Neural cell (in vitro differentiated cells): Measurements from ENCODE around the gene KLHL42. TPM values are rescaled to one million over a fixed set of nuclear protein-coding genes. Genes with fewer than 3 reads are reported as not detected.

ENCODE experiments used
- H2AFZ ChIP-seq: fragments of 200-600, 300-800 bp; sonication (generic), shearing (Covaris generic); 2 replicates; pipeline ENCODE4 v1.6.0; 2014; ENCODE audit warnings: low read depth, mild to moderate bottlenecking, antibody characterized with exemption, low read length, moderate library complexity
- H3F3A ChIP-seq: fragments of 200-600 bp; shearing (Covaris generic); 2 replicates; pipeline ENCODE4 v1.6.1; 2016; ENCODE audit warnings: mild to moderate bottlenecking, moderate library complexity, mixed read lengths, antibody characterized with exemption, low read length; ENCODE audit not compliant: insufficient read depth, poor library complexity, severe bottlenecking
- H3K27ac ChIP-seq: fragments of 200-600, 300-800 bp; sonication (generic), shearing (Covaris generic); 2 replicates; pipeline ENCODE4 v1.5.1; 2014; ENCODE audit warnings: mild to moderate bottlenecking, low read length, moderate library complexity
- H3K27me3 ChIP-seq: fragments of 300-800, 200-600 bp; sonication (generic), shearing (Covaris generic); 2 replicates; pipeline ENCODE4 v1.6.0; 2014; ENCODE audit warnings: mild to moderate bottlenecking, low read depth, low read length, moderate library complexity; ENCODE audit not compliant: insufficient read depth
- H3K36me3 ChIP-seq: fragments of 300-800, 200-600 bp; sonication (generic), shearing (Covaris generic); 2 replicates; pipeline ENCODE4 v1.5.1; 2014; ENCODE audit warnings: mild to moderate bottlenecking, antibody characterized with exemption, low read length, moderate library complexity; ENCODE audit not compliant: insufficient read depth
- H3K4me2 ChIP-seq: fragments of 300-800, 200-600 bp; sonication (generic), shearing (Covaris generic); 2 replicates; pipeline ENCODE4 v1.6.0; 2014; ENCODE audit warnings: mild to moderate bottlenecking, low read length
- H3K4me3 ChIP-seq: fragments of 300-800, 200-600 bp; sonication (generic), shearing (Covaris generic); 2 replicates; pipeline ENCODE4 v1.5.1; 2014; ENCODE audit warnings: mild to moderate bottlenecking, low read length, moderate library complexity
- H3K79me2 ChIP-seq: fragments of 200-600 bp; shearing (Covaris generic); replicated peaks from 2 replicates; pipeline ENCODE4 v1.6.0; 2014; ENCODE audit warnings: mild to moderate bottlenecking, low read length, moderate library complexity; ENCODE audit not compliant: insufficient read depth
- H3K9ac ChIP-seq: fragments of 300-800, 200-600 bp; sonication (generic), shearing (Covaris generic); 2 replicates; pipeline ENCODE4 v1.6.1; 2016; ENCODE audit warnings: mild to moderate bottlenecking, low read length, mixed read lengths
- H3K9me2 ChIP-seq: fragments of 200-600 bp; shearing (Covaris generic); 2 replicates; pipeline ENCODE4 v1.6.1; 2016; ENCODE audit warnings: mild to moderate bottlenecking, low read length, mixed read lengths; ENCODE audit not compliant: insufficient read depth
- H3K9me3 ChIP-seq: fragments of 200-600, 300-800 bp; sonication (generic), shearing (Covaris generic); 2 replicates; pipeline ENCODE4 v1.6.1; 2016; ENCODE audit warnings: mild to moderate bottlenecking, mixed run types, low read length, moderate library complexity, mixed read lengths
- H4K20me1 ChIP-seq: fragments of 200-600 bp; shearing (Covaris generic); 2 replicates; pipeline ENCODE4 v1.6.1; 2016; ENCODE audit warnings: mild to moderate bottlenecking, mixed run types; ENCODE audit not compliant: insufficient read depth
- CTCF ChIP-seq: fragments of 450-650 bp; IDR thresholded peaks from 2 replicates; pipeline ENCODE4 v1.5.1; 2014; ENCODE audit warnings: antibody characterized with exemption, mild to moderate bottlenecking, moderate library complexity; ENCODE audit not compliant: poor library complexity, severe bottlenecking
- EP300 ChIP-seq: fragments of 450-650 bp; conservative IDR thresholded peaks from 2 replicates; pipeline ENCODE4 v1.6.1; 2014; ENCODE audit warnings: antibody characterized with exemption, mild to moderate bottlenecking, moderate library complexity; ENCODE audit not compliant: poor library complexity, severe bottlenecking
- EZH2 ChIP-seq: fragments of 200-600, 300-800 bp; shearing (Covaris generic), sonication (generic); IDR thresholded peaks from 2 replicates; pipeline ENCODE4 v1.6.1; 2014; ENCODE audit warnings: antibody characterized with exemption, low read length, borderline replicate concordance, mild to moderate bottlenecking; ENCODE audit not compliant: insufficient read depth, poor library complexity, severe bottlenecking
- MXI1 ChIP-seq: fragments of 450-650 bp; conservative IDR thresholded peaks from 2 replicates; pipeline ENCODE4 v1.6.1; 2014; ENCODE audit warnings: antibody characterized with exemption, mild to moderate bottlenecking; ENCODE audit not compliant: poor library complexity, severe bottlenecking
- POLR2AphosphoS5 ChIP-seq: IDR thresholded peaks from 2 replicates; pipeline ENCODE4 v1.6.1; 2012
- RAD21 ChIP-seq: fragments of 450-650 bp; conservative IDR thresholded peaks from 2 replicates; pipeline ENCODE4 v1.6.1; 2014; ENCODE audit warnings: antibody characterized with exemption, mild to moderate bottlenecking, moderate library complexity
- REST ChIP-seq: IDR thresholded peaks from 2 replicates; pipeline ENCODE4 v1.6.1; 2012; ENCODE audit warnings: borderline replicate concordance
- SMC3 ChIP-seq: fragments of 450-650 bp; conservative IDR thresholded peaks from 2 replicates; pipeline ENCODE4 v1.6.1; 2014; ENCODE audit warnings: antibody characterized with exemption, mild to moderate bottlenecking, moderate library complexity; ENCODE audit not compliant: poor library complexity
- TAF1 ChIP-seq: IDR thresholded peaks from 2 replicates; pipeline ENCODE4 v1.6.1; 2012; ENCODE audit warnings: low read depth
- polyA plus RNA-seq: library from polyadenylated mRNA; depleted of rRNA; stranded (reverse); fragments of >200 nt; gene quantifications from 2 replicates; pipeline ENCODE4 v1.2.3, GENCODE V29; 2014

The KLHL42 gene
- polyA plus RNA-seq, 1 donor from 2014 or later: 52.2 TPM

- peaks cover 34% of the 10 kb centered on the region for H3K79me2 ChIP-seq
- H3K9me3 ChIP-seq: no peaks in the 10 kb centered on the region
- no peak overlapping the region for H2AFZ ChIP-seq
- no peaks in the 10 kb centered on the region for H3K27me3 ChIP-seq
- no peaks in the 10 kb centered on the region for H3K36me3 ChIP-seq
- no peak overlapping the region for H3K27ac ChIP-seq
- no peaks in the 10 kb centered on the region for H4K20me1 ChIP-seq
- no peak overlapping the region for H3K4me3 ChIP-seq
- H3K9me2 ChIP-seq: no peaks in the 10 kb centered on the region
- H3F3A ChIP-seq: no peaks in the 10 kb centered on the region
- no peak for TF ChIP-seq SMC3
- TF ChIP-seq POLR2AphosphoS5: no peak
- no peak overlapping the region for H3K9ac ChIP-seq
- H3K4me2 ChIP-seq: no peak overlapping the region
Observed at GRCh38 chr12:27787559-27787958, 7.5 kb downstream of the KLHL42 start.

GRCh38 chr12:27790179-27790578 is 10.1 kb downstream of the KLHL42 start:
- no peak overlapping the region for H3K4me2 ChIP-seq
- H3K27me3 ChIP-seq: no peaks in the 10 kb centered on the region
- H3K4me3 ChIP-seq: no peak overlapping the region
- H3K27ac ChIP-seq: no peak overlapping the region
- no peaks in the 10 kb centered on the region for H3K9me2 ChIP-seq
- H3K9me3 ChIP-seq: no peaks in the 10 kb centered on the region
- TF ChIP-seq EZH2 (no peak), EP300 (no peak)
- peaks cover 14% of the 10 kb centered on the region for H3K79me2 ChIP-seq
- no peak overlapping the region for H3K9ac ChIP-seq
- peaks cover 10% of the 10 kb centered on the region for H3K36me3 ChIP-seq
- H3F3A ChIP-seq: no peaks in the 10 kb centered on the region
- H4K20me1 ChIP-seq: no peaks in the 10 kb centered on the region
- no peak overlapping the region for H2AFZ ChIP-seq

DNA sequence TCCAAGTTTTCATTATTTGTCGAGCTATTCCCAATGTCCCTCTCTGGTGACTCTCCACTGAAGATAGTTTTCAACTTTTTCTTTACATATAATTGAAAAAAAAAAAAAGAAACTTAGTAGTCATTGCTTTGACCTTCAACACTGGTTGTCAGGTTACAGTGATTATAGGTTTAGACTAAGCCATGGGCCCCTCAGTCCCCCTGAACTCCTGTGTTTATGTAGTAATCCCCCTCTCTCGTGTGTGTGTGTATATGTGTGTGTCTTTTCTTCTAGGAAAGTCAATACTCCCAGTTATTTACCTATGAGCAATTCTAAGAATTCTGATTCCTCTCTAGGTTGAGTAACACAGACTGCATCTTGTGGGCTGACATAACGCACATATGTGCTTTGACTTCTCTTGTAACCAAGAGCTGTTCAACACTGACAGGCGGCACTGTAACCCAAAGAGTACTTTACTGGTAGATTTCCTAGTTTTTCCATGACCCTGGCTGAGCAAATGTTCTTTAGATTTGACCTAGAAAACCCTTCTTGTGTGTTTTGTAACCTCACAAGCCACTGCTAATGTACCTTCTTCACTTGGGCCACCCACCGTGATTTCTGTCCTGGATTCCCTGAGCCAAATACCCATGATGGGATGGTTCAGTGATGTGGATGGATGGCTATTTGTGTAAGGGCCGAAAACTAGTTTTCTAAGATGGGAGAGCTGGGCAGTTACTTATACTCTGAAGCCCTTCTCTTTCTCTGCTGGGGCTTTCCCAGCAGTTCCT is 15.0 kb downstream of the KLHL42 start:
- H3K9me2 ChIP-seq: no peaks in the 10 kb centered on the region
- H2AFZ ChIP-seq: no peak overlapping the region
- no peaks in the 10 kb centered on the region for H3K9me3 ChIP-seq
- no peak overlapping the region for H3K4me3 ChIP-seq
- H3K4me2 ChIP-seq: no peak overlapping the region
- no peaks in the 10 kb centered on the region for H3K79me2 ChIP-seq
- no peaks in the 10 kb centered on the region for H3F3A ChIP-seq
- no peak overlapping the region for H3K27ac ChIP-seq
- H4K20me1 ChIP-seq: no peaks in the 10 kb centered on the region
- no peaks in the 10 kb centered on the region for H3K27me3 ChIP-seq
- H3K9ac ChIP-seq: no peak overlapping the region
- H3K36me3 ChIP-seq: peaks cover 17% of the 10 kb centered on the region
- TF ChIP-seq CTCF (no peak), SMC3 (no peak), RAD21 (no peak), TAF1 (no peak), POLR2AphosphoS5 (no peak), REST (no peak), EP300 (no peak), MXI1 (no peak), EZH2 (no peak)
